GM12872 (cell line): ENCODE data around the gene TOR1AIP2.

ENCODE experiments used
- TF ChIP-seq, protein P1 (sequence below): IDR thresholded peaks from 3 replicates; pipeline ENCODE4 v1.5.1; 2011; ENCODE audit warnings: low read depth, mild to moderate bottlenecking, low read length, moderate library complexity; ENCODE audit not compliant: insufficient read depth

TOR1AIP2 gene

DNA sequence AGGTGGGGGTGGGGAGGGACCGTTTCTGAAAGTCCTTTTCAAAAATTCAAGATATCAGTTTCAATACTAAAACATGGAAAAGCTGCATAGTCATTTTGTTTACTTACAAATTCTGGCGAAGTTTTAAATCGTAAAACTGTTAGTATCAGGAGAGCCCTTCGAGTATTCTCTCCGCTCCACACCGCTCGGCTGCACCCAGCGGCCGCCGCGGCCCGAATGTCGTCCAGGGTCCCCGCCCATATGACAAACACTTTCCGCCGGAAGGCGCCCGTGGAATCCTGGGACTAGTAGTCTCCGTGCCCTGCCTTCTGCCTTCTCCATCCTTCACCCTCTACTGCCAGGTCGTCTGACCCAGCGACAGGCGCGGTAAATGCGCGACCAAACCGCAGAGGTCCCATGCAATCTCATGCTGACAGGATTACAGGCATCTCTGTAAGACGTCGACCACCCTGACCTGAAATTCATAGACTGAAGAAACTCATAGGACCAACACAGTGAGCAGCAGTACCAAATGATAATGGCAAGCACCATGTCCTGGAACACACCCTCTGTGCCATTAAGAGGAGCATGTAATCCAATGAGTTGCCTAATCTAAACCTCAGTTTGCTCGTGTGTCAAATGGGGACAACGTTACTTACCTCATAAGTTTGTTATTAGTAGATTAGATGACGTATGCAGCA lies at the start of gene TOR1AIP2:
TSS of gene TOR1AIP2 (minus strand) at position 218 of the 680 bp plus-strand sequence. CDS start 25,138 bp downstream, outside the sequence.
- TF ChIP-seq, protein P1, sequence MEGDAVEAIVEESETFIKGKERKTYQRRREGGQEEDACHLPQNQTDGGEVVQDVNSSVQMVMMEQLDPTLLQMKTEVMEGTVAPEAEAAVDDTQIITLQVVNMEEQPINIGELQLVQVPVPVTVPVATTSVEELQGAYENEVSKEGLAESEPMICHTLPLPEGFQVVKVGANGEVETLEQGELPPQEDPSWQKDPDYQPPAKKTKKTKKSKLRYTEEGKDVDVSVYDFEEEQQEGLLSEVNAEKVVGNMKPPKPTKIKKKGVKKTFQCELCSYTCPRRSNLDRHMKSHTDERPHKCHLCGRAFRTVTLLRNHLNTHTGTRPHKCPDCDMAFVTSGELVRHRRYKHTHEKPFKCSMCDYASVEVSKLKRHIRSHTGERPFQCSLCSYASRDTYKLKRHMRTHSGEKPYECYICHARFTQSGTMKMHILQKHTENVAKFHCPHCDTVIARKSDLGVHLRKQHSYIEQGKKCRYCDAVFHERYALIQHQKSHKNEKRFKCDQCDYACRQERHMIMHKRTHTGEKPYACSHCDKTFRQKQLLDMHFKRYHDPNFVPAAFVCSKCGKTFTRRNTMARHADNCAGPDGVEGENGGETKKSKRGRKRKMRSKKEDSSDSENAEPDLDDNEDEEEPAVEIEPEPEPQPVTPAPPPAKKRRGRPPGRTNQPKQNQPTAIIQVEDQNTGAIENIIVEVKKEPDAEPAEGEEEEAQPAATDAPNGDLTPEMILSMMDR, result no peak

DNA sequence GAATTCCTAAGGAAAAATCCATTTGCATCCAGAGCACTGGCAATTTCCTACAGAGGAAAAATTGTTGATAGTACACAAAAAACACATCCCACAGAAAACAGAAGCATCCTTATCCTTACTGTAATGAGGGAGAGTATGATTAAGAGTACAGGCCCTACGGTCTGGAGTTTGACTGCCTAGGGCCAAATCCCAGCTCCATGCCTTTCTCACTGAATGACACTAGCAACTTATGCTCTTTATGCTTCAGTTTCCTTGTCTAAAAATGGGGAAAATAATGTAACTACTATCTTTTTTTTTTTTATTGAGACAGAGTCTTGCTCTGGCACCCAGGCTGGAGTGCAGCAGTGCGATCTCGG lies 49.2 kb upstream of the TOR1AIP2 start:
- TF ChIP-seq, protein P1, result no peak

DNA sequence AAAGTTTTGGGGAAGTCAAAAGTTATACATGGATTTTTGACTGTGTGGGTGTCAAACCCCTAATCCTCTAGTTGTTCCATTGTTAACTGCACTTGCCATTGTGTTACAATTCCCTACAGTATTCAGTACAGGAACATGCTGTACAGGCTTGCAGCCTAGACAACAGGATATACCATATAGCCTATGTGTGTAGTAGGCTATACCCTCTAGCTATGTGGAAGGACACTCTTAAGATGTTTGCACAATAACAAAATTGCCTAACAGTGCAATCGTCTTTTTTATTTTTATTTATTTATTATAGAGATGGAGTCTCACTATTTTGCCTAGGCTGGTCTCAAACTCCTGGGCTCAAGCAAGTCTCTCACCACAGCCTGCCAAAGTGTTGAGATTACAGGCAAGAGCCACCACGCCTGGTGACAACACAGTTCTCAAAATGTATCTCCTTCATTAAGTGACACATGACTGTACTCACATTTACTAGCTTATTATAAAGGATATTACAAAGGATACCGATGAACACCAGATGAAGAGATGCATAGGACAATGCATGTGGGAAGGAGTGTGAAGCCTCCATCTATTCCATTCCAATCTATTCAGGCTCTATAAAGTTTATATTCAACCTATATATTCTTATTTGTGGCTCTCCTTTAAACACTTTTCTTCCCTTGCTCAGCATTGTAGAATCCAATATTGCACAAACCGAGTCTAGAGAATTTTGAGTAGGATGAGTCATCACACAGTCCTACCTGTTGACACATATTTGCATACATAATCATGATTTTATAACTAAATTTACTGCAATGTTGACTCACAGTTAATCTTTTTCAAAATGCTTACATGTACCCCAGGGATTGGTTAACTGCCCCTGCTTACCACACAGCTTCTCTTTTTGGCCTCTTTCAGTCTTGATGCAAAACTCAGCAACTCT lies 48.6 kb upstream of the TOR1AIP2 start:
- TF ChIP-seq, protein P1, result no peak

DNA sequence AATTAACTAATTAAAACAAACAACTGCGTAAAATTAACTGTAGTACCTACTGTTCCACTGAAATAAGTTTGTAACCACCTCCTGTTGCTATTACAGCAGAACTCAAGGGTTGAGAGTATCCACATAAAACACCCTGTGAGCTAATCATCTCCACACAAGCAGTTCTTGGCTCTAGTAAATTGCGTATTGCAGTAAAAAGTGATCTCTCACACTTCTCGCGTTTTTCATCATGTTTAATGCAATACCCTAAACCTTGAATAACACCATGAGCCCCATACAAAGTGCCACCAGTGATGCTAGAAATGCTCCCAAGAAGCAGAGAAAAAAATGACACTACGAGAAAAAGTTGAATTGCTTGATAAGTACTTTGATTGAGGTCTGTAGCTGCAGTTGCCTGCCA lies 47.7 kb upstream of the TOR1AIP2 start:
- TF ChIP-seq, protein P1, result no peak

DNA sequence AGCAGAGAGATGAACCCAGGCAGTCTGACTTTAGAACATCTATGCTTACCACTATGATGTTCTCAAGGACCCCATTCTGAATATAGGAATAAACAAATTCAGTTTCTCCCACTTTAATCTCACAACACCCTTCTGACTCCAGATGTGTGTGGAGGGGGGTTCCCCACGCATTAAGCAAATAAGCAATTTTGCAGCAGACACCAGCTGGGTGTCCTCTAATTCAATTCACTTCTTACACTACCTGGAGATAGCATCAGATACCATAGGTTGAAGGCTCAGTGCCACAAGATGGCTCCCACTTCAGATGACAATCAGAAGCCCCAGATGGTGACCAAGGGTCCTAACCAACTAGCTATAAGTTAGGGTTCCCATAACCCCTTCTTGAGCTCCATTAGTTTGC lies 46.7 kb upstream of the TOR1AIP2 start:
- TF ChIP-seq, protein P1, result no peak

DNA sequence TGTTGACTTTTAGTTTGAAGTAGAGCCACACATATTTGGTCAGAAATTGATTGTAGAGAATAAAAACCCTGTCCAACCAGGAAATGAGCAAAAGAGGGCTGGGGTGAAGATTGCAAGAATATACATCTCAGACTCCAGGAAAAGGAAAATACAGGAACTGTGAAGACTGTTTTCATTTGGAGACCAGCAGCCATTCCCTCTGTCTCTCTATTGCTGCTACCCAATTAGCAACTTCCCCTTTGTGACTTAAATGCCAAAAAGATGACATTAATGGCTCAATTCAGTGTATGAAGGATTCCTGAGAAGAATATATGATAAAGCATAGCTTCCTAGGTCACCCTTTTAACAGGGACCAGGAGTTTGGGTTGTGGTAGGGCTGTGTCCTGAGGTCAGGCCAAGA lies 45.4 kb upstream of the TOR1AIP2 start:
- TF ChIP-seq, protein P1, result no peak
